Measurements from ENCODE around the gene ENTHD1.

ENTHD1 gene

DNA sequence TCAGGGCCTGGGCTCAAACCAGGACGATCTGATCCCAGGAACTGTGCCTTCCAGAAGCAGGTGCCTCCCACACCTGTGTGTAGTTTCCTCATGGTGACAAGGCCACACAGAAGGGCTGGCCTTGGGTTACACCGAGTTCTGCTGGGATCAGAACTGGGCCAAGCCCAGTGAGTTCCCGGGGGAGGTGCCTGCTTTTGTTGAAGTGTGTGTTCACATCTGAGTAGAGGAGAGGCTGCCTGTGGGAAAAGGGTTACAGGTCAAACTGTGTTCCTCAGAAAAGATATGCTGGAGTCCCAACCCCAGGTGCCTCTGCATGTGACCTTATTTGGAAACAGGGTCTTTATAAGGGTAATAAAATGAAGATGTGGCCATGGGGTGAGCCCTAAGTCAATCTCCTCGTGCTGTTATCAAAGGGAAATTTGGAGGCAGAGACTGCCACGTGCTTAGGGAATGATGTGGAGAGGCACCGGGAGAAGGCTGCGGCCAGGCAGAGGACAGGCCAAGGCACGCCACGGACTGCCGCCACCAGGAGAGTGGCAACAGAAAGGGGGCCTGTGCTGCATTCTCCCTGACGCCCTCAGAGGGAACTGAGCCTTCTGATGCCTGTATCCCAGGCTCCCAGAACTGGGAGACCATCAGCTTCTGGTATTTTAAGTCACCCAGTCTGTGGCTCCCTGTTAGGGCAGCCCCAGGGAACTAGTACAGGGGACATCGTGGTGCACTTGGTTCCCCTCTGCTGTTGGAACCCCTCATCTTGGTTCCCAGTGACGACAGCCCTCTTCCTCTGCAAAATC is 164.2 kb downstream of the ENTHD1 start:
- no peak for DNase-seq

DNA sequence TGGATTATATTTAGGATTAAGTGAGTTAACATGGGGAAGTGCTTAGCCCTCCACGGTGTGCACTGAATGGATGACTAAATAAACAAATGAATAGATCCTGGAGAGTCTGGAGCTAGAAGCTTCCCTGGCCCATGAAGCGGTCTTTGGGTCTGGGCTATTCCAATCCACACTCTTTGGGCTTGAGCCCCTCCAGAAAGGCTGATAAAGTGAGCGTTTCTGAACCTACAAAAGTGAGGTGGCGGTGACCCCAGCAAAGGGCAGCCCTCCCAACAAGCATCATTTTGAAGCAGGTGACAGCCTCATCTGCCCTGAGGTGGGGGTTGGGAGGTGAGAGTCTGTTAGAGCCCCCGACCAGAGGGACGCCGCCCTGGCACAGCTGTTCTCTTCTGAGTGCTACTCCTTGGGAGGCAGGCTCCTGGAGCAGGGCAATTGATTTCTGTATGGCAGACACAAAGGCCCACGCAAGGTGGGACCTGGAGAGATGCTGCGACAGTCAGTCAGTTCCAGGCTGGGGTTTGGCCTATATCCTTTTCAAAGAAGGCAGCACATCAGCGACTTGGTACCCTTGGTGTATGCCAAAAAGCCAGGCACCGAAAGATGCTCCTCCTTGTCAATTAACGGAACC is 165.2 kb downstream of the ENTHD1 start:
- DNase-seq = no peak

DNA sequence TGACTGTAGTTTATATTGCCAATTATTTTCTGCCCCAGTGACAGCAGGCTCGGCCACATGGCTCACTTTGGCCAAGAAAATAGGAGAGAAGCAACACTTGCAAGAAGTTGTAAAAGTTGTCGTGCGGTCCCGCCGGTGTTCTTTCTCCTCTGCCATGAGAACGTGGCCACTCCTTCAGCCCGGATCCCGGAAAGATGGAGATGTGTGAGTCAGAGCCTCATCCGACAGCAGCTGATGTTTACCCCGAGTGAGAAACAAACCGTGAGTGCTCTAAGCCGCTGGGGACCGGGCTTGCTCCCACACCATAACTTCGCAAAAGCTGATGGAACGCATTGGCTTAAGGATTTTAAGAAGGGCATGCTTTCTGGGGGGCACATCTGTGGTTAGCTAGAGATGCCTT is 166.0 kb downstream of the ENTHD1 start:
- DNase-seq = no peak

DNA sequence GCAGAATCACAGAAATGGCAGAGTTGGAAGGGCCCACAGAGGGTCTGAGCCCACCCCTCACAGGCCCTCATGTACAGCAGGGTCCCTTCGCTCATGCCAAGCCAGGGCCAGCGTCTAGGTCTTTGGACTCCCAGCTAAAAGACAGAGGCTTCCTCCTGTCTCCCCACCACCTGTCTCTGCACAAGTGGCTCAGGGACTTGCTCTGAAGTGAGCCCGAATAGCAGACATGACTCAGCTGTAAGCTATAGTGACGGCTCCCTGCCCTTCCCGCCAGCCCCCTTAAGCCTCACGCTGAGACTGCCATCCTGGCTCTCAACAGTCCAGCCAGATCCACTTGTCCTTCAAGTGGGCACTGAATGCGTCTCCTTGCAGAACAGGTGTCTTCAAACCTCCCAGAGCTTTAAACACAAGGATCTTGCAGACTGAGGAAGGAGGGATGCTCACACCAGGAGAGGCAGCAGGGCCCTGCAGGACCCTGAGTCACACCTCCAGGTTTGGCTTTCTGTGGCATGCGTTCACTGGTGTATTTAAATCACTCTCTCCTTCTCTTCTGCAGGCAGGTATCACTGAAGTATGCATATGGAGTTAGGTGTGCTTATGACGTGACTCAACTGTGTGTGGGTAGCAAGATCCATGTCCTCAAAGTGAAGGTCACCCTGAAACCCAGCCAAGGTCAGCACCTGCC is 168.1 kb downstream of the ENTHD1 start:
- DNase-seq = no peak

DNA sequence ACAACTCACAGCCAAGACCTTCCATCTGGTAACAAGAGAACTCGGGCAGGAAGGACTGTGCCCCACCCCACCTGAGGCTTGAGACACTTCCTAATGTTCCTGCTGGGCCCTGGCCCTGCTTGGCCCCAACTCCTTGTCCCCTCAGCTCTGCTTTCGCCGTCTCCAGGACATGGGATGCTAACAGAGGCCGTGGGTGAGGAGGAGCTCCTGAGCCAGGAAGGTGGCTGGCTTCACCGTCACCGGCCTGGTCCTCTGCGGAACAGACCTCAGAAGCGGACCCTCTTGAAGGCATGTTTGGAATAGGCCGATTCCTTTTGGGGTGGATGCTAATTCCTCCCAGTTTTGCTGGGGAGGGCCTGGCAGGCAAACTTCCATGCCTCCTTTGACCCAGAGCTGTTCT is 168.7 kb downstream of the ENTHD1 start:
- DNase-seq = no peak

DNA sequence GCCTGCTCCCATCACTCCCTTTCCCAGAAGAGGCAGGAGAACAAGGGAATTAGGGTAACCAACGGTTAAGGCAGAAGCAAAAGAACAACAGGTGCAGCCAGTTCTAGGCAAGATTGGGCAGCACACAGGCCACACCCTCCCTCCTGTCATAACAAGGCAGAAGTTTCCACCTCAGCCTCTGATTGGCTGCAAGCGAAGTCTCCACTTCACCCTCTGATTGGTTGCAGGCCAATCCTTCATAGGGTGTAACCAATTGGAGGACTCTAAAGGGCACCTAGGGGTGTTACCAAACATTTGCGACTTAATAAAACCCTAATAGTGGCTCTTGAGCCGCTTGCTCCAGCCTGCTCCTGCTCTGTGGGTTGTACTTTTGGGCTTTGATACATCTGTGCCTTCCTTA is 169.2 kb downstream of the ENTHD1 start:
- no peak for DNase-seq

DNA sequence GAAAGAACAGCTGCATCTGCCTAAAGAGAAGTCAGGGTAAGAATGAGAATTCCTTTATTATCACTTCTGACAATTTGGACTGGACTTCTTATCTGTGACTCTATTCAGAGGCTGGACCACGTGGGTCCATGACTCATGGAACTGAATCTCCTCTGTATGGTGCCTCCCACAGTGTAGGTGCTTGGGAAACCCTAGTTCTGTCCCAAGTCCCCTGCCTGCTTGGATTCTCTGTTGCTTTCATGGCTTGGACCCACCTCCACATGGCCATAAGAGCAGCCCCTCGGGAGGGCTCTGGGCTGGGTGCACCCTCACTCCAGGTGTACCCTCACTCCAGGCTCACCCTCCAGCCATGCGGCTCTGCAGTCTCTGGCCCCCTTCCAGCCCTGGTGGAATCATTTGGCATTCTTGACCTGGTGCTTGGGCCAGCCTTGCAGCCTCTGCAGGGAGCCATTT is 169.6 kb downstream of the ENTHD1 start:
- DNase-seq = no peak

DNA sequence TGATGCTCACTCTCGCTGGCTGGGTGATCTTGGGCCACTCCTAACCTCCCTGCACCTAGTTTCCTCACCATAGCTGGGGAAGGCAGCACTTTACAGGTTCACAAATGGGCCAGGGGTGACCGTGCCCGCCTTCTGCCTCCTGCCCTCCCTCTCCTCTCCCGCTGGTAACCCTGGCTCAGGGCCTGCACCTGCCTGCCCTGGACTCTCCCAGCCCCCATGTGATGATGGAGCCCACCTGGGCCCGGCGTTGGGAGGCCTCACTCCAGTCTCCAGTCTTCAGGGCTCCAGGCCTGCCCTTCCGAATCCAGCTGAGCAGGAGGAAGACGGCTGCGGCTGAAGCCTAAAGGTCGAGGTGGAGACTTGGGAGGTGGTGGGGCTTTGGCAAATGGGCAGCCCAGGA is 170.1 kb downstream of the ENTHD1 start:
- DNase-seq = no peak

DNA sequence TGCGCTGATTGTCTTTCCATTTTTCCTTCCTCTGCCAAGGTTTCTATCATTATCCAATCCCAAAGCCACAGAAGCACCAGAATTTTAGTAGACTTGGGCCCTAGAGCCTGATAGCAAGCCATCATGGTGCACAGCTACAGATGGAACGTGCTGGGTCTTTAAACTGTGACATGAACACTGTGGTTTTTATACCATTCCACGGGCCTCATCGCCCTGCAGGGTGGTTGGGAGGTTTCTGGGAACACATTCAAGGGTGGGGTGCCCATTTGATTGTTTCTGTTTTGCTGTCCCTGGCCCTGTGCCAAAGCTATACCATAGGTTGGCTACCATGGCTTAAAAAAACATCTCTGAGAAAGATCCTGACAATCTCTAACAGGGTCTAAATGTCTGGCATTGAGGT is 171.1 kb downstream of the ENTHD1 start:
- DNase-seq = no peak

DNA sequence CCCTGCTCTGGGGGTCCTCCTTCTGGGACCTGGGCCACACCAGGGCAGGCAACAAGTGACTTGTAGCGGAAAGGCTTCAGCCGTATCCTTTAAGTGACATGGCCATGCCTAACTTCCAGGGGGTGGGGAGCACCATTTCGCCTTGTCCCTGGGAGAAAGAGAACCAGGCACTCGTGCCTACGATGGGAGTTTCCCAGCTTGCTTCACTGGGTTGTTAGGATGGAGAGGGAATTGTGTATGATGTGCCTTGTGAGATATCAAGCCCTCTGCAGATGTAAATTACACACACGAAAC is 171.6 kb downstream of the ENTHD1 start:
- DNase-seq = no peak

DNA sequence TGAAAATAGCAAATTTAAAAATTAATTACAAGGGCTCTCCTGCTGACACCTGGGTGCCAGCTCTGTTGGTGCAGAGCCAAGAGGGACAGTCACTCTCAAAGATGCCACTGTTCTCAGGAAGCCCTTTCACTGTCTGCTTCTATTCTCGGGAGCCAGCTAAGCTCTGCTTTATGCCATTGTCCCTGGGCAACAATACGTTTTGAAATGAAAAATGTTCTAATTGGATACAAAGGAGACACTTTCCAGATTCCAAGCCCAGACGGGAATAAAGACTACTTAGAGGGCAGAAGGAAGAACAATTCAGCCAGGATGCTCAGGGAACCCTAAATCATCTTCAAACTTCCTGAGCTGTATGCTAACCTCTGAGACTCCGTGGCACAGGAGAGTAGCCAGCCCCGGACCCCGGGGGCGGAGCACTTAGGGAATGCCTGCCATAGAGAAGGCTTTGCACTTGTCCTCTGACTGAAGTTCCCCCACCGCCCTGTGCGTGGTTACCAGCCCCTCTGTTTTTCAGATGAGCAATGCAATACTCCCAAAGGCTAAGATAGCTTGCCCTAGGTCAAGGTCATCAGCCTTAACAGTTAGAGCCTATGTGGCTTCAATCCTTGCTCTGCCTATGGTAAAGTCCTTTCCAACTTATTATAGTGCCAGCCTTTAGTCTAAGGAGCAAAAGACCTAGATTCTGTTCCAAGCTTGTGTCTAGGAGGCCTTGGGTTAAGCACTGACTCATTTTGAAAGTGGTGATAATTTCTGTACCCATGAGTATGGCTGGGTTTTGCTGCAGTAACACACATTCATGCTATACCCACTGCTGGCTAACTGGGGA is 172.1 kb downstream of the ENTHD1 start:
- no peak for DNase-seq

DNA sequence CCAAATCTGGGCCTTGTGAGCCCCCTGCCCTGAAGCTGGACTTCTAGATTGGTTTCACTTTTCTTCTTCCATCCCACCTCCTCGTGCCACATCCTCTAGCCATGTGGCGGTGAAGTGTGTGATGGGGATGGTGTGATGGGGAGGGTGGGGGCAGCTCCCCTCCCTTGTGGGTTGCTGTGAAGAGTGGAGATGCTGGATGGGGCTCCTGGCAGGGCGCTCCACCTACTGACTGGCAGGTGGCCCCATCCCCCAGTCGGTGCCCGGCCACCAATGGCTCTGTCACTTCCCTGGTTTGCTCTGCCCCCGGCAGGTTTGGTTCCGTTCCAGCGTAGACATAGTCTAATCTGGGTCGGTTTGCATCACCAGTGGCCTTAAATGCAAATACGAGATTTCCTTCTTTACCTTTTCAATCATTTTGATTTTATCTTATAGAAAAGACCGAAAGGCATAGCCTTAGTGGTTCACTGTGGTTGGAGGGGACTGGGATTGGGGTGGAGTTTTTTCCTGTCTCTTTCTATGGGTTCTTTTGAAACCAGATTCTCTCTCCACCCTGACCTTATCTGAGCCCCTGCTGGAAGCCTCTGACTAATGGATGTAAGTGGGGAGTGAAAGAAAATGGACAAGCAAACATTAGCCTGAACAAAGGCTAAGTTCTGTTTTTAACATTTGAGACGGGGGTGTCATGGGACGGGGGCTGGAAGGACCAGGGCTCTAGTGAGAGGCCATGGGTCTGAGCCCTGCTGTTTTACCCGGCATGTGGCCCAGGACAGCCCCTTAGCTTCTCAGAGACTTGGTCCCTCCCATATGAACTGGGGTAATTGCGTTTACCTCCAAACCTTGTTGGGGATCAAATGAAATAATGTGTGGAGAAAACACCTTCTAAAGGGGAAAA is 173.8 kb downstream of the ENTHD1 start:
- DNase-seq = no peak

DNA sequence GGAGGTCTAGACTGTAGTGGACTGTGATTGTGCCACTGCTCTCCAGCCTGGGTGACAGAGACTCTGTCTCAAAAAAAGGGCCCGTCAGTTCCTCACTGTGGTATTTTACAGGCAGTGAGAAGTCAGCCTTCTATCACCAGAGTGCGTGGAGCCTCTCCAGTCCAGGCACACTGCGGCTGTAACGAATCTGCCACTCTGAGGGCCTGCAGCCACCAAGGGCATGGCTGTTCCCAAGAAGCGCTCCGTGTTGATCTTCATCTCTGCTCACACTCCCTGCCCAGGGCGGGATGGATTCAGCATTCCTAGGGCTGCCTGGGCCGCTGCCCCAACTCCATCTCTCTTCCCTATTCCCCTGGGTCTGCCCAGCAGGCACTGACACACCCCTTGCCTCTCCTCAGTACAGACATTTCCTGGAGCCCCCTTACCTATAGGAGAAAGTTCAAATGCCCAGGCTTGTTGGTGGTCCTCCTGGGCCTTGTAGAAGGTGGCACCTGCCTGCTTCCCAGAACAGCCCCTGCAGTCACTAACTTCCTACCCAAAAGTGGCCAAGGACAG is 174.6 kb downstream of the ENTHD1 start:
- DNase-seq = no peak

DNA sequence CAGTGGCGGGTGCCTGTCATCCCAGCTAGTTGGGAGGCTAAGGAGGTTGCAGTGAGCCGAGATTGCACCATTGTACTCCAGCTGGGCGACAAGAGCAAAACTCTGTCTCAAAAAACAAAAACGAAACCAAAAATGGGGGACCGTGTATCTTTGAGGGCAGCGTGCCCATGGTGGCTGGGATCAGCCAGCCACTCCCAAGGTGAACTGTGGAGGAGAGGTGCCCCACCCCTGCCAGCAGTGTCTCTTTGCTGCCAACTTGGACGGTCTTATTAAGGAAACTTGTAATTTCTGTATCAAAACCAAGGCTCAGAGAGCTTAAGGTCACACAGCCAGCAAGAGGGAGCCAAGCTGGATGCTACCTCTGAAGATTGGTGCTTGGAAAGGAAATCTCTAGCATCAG is 175.4 kb downstream of the ENTHD1 start:
- no peak for DNase-seq

DNA sequence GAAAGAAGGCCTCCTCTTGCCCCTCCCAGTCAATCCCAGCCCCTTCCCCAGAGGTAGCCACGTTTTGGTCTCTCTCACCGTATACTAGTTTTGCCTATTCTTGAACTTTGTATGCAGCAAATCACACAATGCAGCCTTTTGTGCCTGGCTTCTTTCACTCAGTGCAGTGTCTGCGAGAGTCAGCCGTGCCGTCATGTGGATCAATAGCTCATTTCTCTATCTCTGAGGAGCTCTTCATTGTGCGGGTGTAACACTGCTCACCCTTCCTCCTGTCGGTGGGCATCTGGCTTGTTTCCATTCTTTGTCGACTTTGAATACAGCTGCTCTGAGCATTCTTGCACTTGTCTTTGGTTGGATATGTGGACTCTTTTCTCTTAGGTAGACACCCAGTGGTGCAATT is 176.5 kb downstream of the ENTHD1 start:
- no peak for DNase-seq

DNA sequence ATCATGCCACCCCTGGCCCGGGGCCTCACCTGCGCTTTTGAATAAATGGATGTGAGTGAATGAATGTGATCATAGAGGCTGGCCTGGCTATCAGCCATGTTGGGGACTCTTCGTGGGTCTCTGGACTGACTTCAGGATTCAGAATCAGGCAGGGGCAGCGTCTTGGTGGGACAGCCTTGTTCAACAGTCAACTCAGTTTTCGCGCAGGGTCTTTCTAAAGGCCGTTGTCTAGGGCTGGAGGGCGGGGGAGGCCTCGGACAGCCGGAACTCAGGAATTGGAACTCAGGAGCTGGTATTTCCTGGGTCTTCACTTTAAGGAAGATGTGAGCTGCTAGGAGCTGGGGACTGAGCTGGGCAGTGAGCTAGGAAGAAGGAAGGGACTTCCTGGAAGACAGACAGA is 177.0 kb downstream of the ENTHD1 start:
- DNase-seq = no peak

DNA sequence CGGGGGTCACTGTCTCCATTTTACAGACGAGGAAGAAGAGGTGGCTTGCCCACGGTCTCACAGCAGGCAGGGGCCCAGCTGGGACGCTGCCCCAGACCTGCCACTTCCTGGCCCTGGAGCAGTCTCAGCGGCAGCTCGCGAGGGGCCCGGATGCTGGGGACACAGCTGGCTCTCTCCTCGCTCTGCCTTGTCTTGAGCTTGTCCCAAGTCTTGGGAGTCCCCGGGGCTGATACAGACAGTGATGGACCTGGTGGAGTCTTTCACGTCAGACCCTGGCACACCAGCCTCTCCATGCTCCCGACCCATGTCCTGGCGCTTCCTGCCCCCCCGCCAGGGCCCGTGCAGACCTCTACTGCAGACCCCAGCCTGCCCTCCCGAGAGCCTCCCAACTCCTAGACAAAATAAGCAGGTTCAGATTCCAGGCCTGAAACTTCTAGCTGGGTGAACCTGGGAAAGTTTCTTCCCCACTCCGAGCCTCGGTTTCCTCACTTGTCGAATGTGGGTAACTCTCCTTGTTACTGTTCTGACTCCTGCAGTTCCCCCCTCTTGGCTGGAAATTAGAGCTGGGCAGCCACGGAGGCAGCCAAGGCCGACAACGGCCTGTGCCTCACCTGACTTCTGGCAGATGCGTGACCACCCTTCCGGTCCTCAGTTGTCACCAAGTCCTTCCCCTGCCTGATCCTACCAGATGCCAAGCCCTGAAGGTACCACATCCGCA is 177.6 kb downstream of the ENTHD1 start:
- no peak for DNase-seq

DNA sequence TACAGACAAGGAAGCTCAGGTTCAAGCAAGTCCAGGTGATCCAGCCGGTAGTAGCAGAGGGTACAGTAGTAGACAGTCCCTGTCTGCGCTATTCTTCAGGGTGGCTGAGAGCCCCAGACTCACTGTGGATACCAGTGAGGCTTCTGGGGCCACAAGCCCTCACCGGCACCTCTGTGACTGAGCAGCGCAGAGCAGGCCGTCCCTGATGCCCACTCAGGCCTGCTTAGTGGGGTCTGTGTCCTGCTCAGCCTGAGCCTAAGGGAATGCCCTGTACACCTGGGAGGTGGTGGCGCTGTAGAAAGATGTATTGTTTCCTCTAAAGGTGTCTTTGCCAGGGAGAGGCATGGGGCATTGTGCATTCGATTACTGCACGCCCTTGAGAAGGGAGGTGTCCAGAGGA is 179.2 kb downstream of the ENTHD1 start:
- no peak for DNase-seq

DNA sequence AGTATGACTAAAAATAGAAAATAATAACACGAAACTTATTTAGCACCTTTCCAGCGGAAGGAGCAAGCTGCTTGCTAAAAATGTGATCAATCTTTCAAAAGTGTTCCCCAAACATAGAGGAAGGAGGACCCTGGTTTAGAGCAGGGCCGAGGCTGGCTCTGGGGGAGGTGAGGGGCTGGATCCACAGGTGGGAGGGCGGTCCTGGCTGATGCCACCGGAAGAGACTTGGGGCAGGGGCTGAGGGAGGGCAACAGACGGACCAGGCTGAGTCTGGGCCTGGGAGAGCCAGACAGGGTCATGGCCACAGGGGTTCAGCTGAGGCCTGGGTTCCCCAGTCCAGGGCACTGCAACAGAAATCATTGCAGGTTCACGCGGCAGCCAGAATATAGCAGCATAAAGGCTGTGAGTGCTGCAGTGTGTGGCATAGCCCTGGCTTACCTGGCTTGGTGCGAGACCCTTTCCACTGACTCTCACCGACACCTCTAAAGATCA is 179.7 kb downstream of the ENTHD1 start:
- DNase-seq = no peak

DNA sequence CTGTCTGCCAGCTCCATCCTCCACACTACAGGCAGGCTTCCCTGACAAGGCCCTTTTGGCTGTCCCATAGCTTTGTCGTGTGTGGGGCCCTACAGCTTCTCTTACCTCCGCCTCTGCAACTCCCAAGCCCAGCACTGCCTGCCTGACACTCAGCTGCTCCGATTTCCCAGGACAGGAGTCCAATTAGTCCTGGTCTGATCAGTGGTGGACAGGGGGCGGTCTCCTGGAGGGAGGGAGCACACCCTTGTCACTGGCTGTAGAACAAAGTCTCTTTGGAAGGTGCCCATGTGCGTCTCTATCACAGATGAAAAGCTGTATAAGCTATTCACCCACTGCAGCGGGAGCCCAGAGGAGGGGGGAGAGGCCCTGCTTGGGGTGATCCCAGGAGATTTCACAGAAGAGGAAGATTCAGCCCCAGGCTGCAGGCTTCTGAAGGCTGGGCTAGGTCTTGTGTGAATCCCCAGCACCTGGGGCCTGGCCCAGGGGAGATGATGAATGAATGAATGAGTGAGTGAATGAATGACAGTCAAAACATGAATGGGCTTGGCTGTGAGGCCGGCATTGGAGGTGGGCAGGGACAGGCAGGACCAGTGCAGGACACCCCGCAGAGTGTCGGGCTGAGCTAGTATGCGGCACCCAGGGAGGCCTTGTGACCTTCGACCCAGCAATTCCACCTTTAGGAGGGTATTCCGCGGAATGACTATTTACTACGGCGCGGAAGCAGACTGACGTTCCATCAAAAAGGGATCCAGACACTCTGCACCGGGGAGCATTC is 180.6 kb downstream of the ENTHD1 start:
- DNase-seq = no peak
